Measurements from ENCODE around the gene SNUPN.

- TF ChIP-seq CTCF (IDR thresholded peaks at IDR 0.05) (no peak), POLR2A (IDR thresholded peaks at IDR 0.05) (no peak)
Measured at GRCh38 chr15:75669191-75669878, 43.8 kb upstream of the SNUPN start.

Data from uterus (tissue), 2 donors.